NCI-H748 treated with DMSO at 0.1 percent for 48 hours (cell line): ENCODE results near the gene ARHGAP12.
"Not testable (repeated sequence)": the region's sequence is repeated elsewhere in the genome, so short reads cannot be mapped to it uniquely, and the experiment has no call there.

ENCODE experiments used
- DNase-seq: peaks from one replicate; lab custom pipeline; 2025; lab: John Stamatoyannopoulos, UW

Gene ARHGAP12

GRCh38 chr10:31928549-31929260, at the start of gene ARHGAP12:
Gene ARHGAP12 (minus strand): TSS chr10:31928831. CDS start chr10:31908855, 19,976 bp downstream.
- peak; percentile 35 for DNase-seq

- no peak for DNase-seq
Measured at GRCh38 chr10:31978156-31978483, 49.5 kb upstream of the ARHGAP12 start.

DNA sequence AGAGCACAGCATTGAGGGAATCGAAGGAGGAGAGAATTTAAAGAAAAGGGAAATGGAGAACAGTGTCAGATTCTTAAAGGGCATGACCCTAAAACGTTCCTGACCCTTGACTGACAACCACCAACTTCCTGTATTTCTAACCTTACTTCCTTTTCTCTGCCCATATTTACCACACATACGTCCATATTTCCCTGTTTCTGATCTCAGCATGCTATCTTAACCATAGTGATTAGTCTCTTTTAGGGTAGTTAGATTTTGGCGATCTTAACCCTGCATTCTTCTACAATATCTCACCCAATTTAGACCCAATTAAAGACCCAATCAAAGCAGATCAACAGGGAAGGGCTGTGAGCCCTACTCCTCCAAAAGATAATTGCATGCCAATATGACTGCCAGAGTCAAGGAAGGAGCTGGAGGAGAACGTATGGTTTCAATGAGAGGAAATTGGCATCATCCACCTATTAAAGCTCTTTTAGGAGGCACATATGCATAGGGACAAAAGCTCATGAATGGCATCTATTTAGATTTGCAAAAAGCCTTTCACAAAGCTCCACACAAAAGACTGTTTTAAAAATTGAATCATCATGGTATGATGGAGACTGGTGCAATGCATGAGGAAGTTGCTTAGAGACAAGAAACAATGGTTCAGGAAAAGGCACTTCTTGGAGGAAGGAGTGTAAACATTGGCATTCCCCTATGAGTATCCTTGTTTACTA, 49.0 kb upstream of the ARHGAP12 start:
- no peak for DNase-seq

GRCh38 chr10:31975157-31975765, 46.6 kb upstream of the ARHGAP12 start:
- no peak for DNase-seq

- no peak for DNase-seq
Measured at GRCh38 chr10:31974434-31975124, 45.9 kb upstream of the ARHGAP12 start.

DNA sequence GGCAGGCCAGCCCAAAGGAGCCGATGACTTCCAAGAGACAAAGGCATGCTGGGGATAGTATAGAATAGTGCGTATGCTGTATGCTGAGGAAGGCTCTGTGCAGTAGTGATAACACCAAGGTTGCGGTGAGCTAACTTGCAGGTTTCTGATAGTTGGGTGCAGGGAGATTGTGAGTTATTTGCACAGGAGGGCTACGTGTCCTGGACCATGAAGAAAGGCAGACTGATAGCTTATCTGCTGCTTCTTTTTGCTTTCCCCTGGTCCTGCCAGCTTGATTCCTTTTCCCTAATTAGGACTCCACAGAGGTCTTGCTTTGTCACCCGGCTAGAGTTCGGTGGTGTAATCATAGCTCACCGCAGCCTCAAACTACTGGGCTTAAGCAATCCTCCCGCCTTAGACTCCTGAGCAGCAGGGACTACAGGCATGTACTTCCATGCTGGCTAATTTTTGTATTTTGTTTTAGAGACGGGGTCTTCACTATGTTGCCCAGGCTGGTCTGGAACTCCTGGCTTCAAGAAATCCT, 43.9 kb upstream of the ARHGAP12 start:
- DNase-seq = no peak

GRCh38 chr10:31969847-31970246, 41.2 kb upstream of the ARHGAP12 start:
- DNase-seq = not testable (repeated sequence)

- no peak for DNase-seq
Measured at GRCh38 chr10:31963589-31963980, 35.0 kb upstream of the ARHGAP12 start.

GRCh38 chr10:31962826-31963588, 34.4 kb upstream of the ARHGAP12 start:
- no peak for DNase-seq

DNA sequence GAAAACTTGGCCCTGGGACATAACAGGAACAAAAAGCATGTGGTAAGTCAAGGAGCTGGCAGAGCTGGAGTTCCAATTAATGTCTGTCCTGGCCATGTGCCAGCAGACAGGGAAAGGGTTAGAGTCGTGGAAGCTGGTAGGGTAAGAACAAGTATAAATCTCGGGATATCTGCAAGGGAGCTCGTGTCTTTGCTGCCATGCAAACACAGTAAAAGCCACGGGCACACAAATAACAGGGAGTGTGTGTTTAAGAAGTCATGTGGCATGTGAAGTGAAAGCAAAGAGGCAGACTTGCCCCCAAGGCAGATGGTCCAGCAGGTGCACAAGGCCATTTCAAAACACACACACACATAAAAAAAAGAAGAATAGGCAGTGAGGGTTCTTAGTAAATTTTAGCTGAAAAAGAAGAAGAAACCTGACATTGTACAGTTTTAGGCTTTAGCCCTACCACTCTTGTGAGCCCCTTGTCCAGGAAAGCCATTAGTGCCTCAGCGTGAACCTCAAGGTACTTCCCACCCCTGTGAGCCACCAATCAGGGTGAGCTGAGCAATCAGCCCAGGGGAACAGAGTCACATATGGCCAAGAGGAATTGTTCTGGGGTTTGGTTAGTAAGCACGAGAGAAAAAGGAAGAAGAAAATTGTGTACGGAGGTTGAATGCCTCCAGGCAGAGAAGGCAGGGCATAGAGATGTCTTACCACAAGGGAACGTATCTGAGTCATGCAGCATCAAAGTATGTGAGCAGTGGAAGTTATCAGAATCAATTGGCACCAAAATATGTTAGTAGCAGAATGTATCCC, 32.8 kb upstream of the ARHGAP12 start:
- no peak for DNase-seq

GRCh38 chr10:31959461-31960173, 31.0 kb upstream of the ARHGAP12 start:
- DNase-seq = no peak

DNA sequence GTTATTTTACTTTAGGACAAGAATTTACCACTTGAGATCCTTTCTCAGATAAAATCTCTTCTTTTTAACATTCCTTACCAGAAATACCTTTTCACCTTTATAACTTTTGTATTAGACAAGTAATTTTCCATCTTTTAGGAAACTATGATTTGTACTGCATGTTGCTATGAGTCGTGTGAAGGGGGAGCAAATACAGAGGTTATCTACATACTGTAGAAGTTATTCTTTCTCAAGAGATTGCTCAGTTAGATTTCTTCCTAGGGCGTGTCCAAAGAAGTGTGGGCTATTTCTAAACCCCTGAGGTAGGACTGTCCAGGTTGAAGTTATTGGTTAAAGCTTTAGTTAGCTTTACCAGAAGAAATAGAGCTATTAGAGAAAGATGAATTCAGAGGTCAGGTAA, 30.2 kb upstream of the ARHGAP12 start:
- DNase-seq = no peak

DNA sequence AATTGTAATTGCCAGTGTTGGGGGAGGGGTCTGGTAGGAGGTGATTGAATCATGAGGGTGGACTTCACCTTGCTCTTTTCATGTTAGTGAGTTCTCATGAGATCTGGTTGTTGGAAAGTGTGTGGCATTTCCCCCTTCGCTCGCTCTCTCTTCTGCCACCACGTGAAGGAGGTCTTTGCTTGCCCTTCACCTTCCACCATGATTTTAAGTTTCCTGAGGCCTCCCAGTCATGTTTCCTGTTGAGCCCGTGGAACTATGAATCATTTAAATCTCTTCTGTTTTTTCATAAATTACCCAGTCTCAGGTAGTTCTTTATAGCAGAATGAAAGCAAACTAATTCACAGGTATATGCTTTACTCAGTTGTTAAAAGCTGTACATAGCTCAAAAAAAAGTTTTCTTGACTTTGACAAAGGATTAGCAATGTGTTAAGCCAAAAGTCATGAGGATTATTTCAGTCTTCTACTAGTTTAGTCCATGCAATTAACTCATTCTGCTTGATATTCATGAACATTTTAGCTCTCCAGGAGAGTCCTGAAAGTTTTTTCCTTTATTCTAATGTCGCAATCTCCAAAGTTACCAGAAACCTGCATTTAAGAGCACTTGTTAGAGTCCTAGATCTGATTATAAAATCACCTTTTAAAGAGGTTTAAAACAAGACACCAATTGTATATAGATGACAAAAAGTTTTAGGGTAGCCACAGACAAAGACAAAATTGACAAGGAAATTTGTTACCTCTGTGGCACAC, 27.7 kb upstream of the ARHGAP12 start:
- no peak for DNase-seq

GRCh38 chr10:31954410-31955191, 26.0 kb upstream of the ARHGAP12 start:
- no peak for DNase-seq

DNA sequence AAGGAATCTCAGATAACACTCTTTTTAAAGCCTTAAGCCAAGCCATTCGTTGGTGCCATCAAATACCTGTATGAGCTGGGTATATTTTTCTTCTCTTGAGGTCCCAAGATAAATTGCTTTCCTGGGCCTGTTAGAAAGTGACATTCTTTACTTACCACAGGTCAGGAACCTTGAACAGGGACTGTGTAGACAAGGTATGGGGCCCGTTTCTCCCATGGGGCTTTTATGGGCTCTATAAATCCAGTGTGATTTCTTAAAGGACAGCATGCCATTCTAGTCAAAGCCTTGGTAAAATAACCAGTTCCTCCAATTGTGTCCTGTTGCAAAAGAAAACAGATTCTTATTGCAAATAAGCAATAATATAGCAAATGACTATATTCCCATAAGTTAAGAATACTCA, 24.8 kb upstream of the ARHGAP12 start:
- no peak for DNase-seq

DNA sequence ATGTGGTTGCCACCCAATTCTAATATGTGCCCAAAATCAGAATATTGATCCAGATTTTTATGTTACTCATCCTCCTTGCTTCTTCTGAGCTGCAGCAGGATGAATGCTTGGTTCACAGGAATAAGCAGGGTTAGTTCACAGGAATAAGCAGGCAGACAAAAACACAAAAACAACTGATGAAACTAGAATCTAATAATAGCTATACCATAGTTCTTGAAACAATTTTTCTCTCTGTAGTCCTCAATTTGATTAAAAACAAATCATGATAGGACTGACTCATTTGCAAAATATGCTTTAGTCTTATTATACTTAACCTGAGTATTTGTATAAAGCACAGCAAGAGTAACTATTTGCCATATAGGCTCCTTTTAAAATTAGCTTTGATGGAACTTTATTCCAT, 24.4 kb upstream of the ARHGAP12 start:
- DNase-seq = no peak

DNA sequence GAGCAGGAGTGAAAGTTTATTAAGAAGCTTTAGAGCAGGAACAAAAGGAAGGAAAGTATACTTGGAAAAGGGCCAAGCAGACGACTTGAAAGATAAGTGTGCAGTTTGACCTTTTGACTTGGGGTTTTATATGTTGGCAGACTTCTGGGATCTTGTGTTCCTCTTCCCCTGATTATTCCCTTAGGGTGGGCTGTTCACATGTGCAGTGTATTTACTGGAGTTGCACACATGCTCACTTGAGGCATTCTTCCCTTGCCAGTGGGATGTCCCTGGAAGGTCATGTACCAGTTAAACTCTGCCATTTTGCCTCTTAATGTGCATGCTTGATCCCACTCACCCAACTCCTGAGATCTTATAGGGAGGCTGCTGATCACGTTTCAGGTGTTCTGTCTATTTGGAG, 23.4 kb upstream of the ARHGAP12 start:
- DNase-seq = no peak

- DNase-seq = no peak
Measured at GRCh38 chr10:31949266-31949665, 20.6 kb upstream of the ARHGAP12 start.

GRCh38 chr10:31948021-31948420, 19.4 kb upstream of the ARHGAP12 start:
- DNase-seq = no peak
